Right ventricle myocardium inferior (tissue), 1 donor: ENCODE results near the gene IL4. TPM values are rescaled to one million over a fixed set of nuclear protein-coding genes. Genes with fewer than 3 reads are reported as not detected.

Experiments used
- total RNA-seq: library from RNA; stranded (reverse); fragmentation: NEBNext Ultra II Directional; extraction: Animal tissue kit (Norgen Biotek cat#: 25700); gene quantifications from one replicate; pipeline ENCODE4 v1.2.1, GENCODE V29; 2021
- donor health status: DM: no; HTN: yes; CAD: no; lungs with severe emphysema.

Gene IL4
- total RNA-seq, 1 donor from 2014 or later = not detected

Other genes with a start within 250 kb of the IL4 start
- 12.7 TPM for gene IRF1, start 183.2 kb upstream of the IL4 start, total RNA-seq
- not detected for gene IL5, start 130.5 kb upstream of the IL4 start, total RNA-seq
- 31.4 TPM for gene RAD50, start 117.0 kb upstream of the IL4 start, total RNA-seq
- gene IL13, start 15.8 kb upstream of the IL4 start, total RNA-seq = not detected
- gene KIF3A, start 63.6 kb downstream of the IL4 start, total RNA-seq = 10.2 TPM
- gene CCNI2, start 73.4 kb downstream of the IL4 start, total RNA-seq = 0.16 TPM
- gene SEPTIN8, start 103.2 kb downstream of the IL4 start, total RNA-seq = 28.5 TPM
- 0.27 TPM for gene SOWAHA, start 139.3 kb downstream of the IL4 start, total RNA-seq
- gene SHROOM1, start 156.7 kb downstream of the IL4 start, total RNA-seq = 5.0 TPM
- gene GDF9, start 192.5 kb downstream of the IL4 start, total RNA-seq = 0.24 TPM
- gene UQCRQ, start 192.7 kb downstream of the IL4 start, total RNA-seq = 1,774 TPM
- gene LEAP2, start 199.7 kb downstream of the IL4 start, total RNA-seq = 1.1 TPM